SK-N-SH (cell line): ENCODE results near the gene ELOVL2. TPM values are rescaled to one million over a fixed set of nuclear protein-coding genes. Genes with fewer than 3 reads are reported as not detected.

Source experiments
- CTCF ChIA-PET: fragments of 300-600, 350-600 bp; formaldehyde crosslinking; extraction: SDS; loops from one replicate; lab custom pipeline; 2021; lab: Yijun Ruan, JAX
- POLR2A ChIA-PET: fragments of 350-600 bp; sonication (Branson Sonifier 250); formaldehyde crosslinking; extraction: SDS; loops from one replicate; lab custom pipeline; 2020; ENCODE audit warnings: antibody characterized with exemption, inconsistent platforms; lab: Yijun Ruan, JAX
- DNase-seq: peaks from one replicate; pipeline ENCODE4 v3.0.0; 2012
- H2AFZ ChIP-seq: fragments of 200-600 bp; sonication (generic); 2 replicates; pipeline ENCODE4 v1.8.1; 2016; ENCODE audit warnings: antibody characterized with exemption, mild to moderate bottlenecking, low read depth
- H3F3A ChIP-seq: fragments of 200-600 bp; sonication (generic); replicated peaks from 2 replicates; pipeline ENCODE3; 2016; ENCODE audit warnings: antibody characterized with exemption, mild to moderate bottlenecking; ENCODE audit not compliant: insufficient read depth
- H3K27ac ChIP-seq, 2 experiments: fragments of 200-500 bp in 1 of 2; fragments of 200-600 bp in 1 of 2; sonication (Bioruptor generic) in 1 of 2; sonication (generic), shearing (Covaris generic) in 1 of 2; 2 replicates each; pipeline versions ENCODE4 v1.5.1 to v1.6.1; 2014 to 2016; ENCODE audit warnings: low read depth in 2 of 2, inconsistent platforms in 1 of 2, low read length in 1 of 2, mild to moderate bottlenecking in 1 of 2, mixed read lengths in 1 of 2
- H3K27me3 ChIP-seq: fragments of 200-600 bp; sonication (generic), shearing (Covaris generic); 2 replicates; pipeline ENCODE4 v1.6.1; 2016; ENCODE audit warnings: mixed run types; ENCODE audit not compliant: insufficient read depth
- H3K36me3 ChIP-seq, 2 experiments: fragments of 200-500 bp in 1 of 2; fragments of 200-600 bp in 1 of 2; sonication (Bioruptor generic) in 1 of 2; sonication (generic) in 1 of 2; replicated peaks in 1 of 2; 2 replicates each; pipeline versions ENCODE3 to v1.5.1; 2014 to 2016; ENCODE audit warnings: low read length in 1 of 2, mild to moderate bottlenecking in 1 of 2; ENCODE audit not compliant: insufficient read depth in 2 of 2, control insufficient read depth in 1 of 2
- H3K4me1 ChIP-seq, 2 experiments: fragments of 200-500 bp in 1 of 2; fragments of 200-600 bp in 1 of 2; sonication (Bioruptor generic) in 1 of 2; sonication (generic), shearing (Covaris generic) in 1 of 2; 2 replicates each; pipeline versions ENCODE4 v1.5.1 to v1.6.1; 2014 to 2016; ENCODE audit warnings: low read depth in 1 of 2, low read length in 1 of 2, mixed run types in 1 of 2; ENCODE audit not compliant: insufficient read depth in 2 of 2, control insufficient read depth in 1 of 2
- H3K4me2 ChIP-seq: fragments of 200-600 bp; sonication (generic), shearing (Covaris generic); 2 replicates; pipeline ENCODE4 v1.6.1; 2017; ENCODE audit warnings: mixed run types
- H3K4me3 ChIP-seq, 2 experiments: fragments of 200-500 bp in 1 of 2; fragments of 200-600 bp in 1 of 2; sonication (Bioruptor generic) in 1 of 2; sonication (generic), shearing (Covaris generic) in 1 of 2; 2 replicates each; pipeline versions ENCODE4 v1.5.1 to v1.8.1; 2014 to 2016; ENCODE audit warnings: low read depth in 2 of 2, inconsistent platforms in 1 of 2, low read length in 1 of 2, mild to moderate bottlenecking in 1 of 2, mixed read lengths in 1 of 2, moderate library complexity in 1 of 2
- H3K79me2 ChIP-seq: fragments of 200-600 bp; sonication (generic); 2 replicates; pipeline ENCODE4 v1.8.1; 2017; ENCODE audit warnings: mild to moderate bottlenecking; ENCODE audit not compliant: insufficient read depth
- H3K9ac ChIP-seq: fragments of 200-600 bp; sonication (generic); 2 replicates; pipeline ENCODE4 v1.6.1; 2017; ENCODE audit warnings: mixed run types
- H3K9me2 ChIP-seq: fragments of 200-600 bp; sonication (generic); 2 replicates; pipeline ENCODE4 v1.6.1; 2017; ENCODE audit warnings: mixed run types
- H3K9me3 ChIP-seq: fragments of 200-600 bp; sonication (generic); 2 replicates; pipeline ENCODE4 v1.6.1; 2017; ENCODE audit warnings: mixed run types, mild to moderate bottlenecking, moderate library complexity
- H4K20me1 ChIP-seq: fragments of 200-600 bp; sonication (generic); 2 replicates; pipeline ENCODE4 v1.6.1; 2017; ENCODE audit warnings: mild to moderate bottlenecking, mixed run types; ENCODE audit not compliant: insufficient read depth
- CHD2 ChIP-seq: fragments of 150-350 bp; IDR thresholded peaks from 2 replicates; pipeline ENCODE4 v1.6.1; 2018; ENCODE audit warnings: low read length; ENCODE audit not compliant: partially characterized antibody
- ELF1 ChIP-seq: IDR thresholded peaks from 2 replicates; pipeline ENCODE4 v1.4.0; 2012
- EZH2phosphoT487 ChIP-seq: fragments of 200-600 bp; sonication (generic); IDR thresholded peaks from 2 replicates; pipeline ENCODE4 v1.6.1; 2017; ENCODE audit warnings: low read depth, mixed run types, mild to moderate bottlenecking, antibody characterized with exemption, moderate library complexity, borderline replicate concordance
- FOXJ3 ChIP-seq: sonication (generic); formaldehyde crosslinking; IDR thresholded peaks from 2 replicates; pipeline ENCODE4 v1.5.1; 2020; ENCODE audit warnings: mild to moderate bottlenecking, missing genetic modification reagents
- GABPA ChIP-seq: IDR thresholded peaks from 2 replicates; pipeline ENCODE4 v1.4.0; 2012; ENCODE audit warnings: low read depth, mild to moderate bottlenecking
- GATA2 ChIP-seq: sonication (generic); formaldehyde crosslinking; IDR thresholded peaks from 2 replicates; pipeline ENCODE4 v1.5.0; 2020; ENCODE audit warnings: mild to moderate bottlenecking, missing genetic modification reagents
- NFIC ChIP-seq: IDR thresholded peaks from 2 replicates; pipeline ENCODE4 v1.4.0; 2012; ENCODE audit warnings: borderline replicate concordance
- RAD21 ChIP-seq: IDR thresholded peaks from 2 replicates; pipeline ENCODE4 v1.6.1; 2012; ENCODE audit warnings: mild to moderate bottlenecking, low read length
- RFX5 ChIP-seq: IDR thresholded peaks from 2 replicates; pipeline ENCODE4 v1.6.1; 2012; ENCODE audit warnings: mild to moderate bottlenecking, improper control_type of control experiment, low read length
- RXRA ChIP-seq: IDR thresholded peaks from 2 replicates; pipeline ENCODE4 v1.4.0; 2012; ENCODE audit warnings: low read depth, mild to moderate bottlenecking, borderline replicate concordance
- TCF12 ChIP-seq: IDR thresholded peaks from 2 replicates; pipeline ENCODE4 v1.4.0; 2012
- USF1 ChIP-seq: IDR thresholded peaks from 2 replicates; pipeline ENCODE4 v1.4.0; 2012; ENCODE audit warnings: low read depth, borderline replicate concordance
- USF2 ChIP-seq: fragments of 150-350 bp; IDR thresholded peaks from 2 replicates; pipeline ENCODE4 v1.6.1; 2017; ENCODE audit warnings: antibody characterized with exemption, low read length, low read depth, borderline replicate concordance
- YY1 ChIP-seq: IDR thresholded peaks from 2 replicates; pipeline ENCODE4 v1.4.0; 2012; ENCODE audit warnings: low read depth, mild to moderate bottlenecking
- ZBTB33 ChIP-seq: IDR thresholded peaks from 2 replicates; pipeline ENCODE4 v1.4.0; 2012; ENCODE audit warnings: low read depth, borderline replicate concordance
- WGBS: methylation state at CpG from one replicate; pipeline ENCODE4 v1.1.6; 2017; ENCODE audit warnings: low lambda C conversion rate; 5-methylcytosine and 5-hydroxymethylcytosine counted together
- polyA plus RNA-seq, 3 experiments: library from polyadenylated mRNA; depleted of rRNA; stranded (reverse); fragments of >200 nt; gene quantifications; 2 replicates each; pipeline ENCODE4 v1.2.3, GENCODE V29; 2012
- TF ChIP-seq, protein P1 (sequence below): IDR thresholded peaks from 2 replicates; pipeline ENCODE4 v1.6.1; 2012; ENCODE audit warnings: mild to moderate bottlenecking, low read depth, low read length, moderate library complexity
- TF ChIP-seq, protein P2 (sequence below): IDR thresholded peaks from 2 replicates; pipeline ENCODE4 v1.4.0; 2012; ENCODE audit warnings: low read depth

Gene ELOVL2
- polyA plus RNA-seq, 1 of the 3 experiments (the other 2 are of a cell fraction): 0.39 TPM

DNA sequence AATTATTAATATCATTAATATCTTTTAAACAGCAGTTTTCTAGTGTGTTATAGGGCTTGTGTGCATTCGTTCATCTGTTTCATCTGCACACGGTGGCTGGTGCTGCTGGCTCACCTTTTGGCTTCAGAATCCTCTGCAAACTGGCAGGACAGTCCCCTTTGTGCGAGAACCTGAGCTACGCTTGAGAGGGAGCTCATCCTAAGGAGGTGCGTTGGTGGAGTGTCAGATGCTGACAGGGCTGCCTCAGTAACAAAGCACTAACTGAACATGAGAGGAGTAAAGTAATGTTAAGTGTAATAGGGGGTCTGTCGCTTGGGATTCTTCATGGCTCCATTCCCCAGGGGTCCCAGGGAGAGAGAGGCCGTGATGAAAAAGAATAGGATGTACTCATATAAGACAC is 22.4 kb downstream of the ELOVL2 start:
- H3K27me3 ChIP-seq: no peaks in the 10 kb centered on the region
- no peak overlapping the region for H3K4me2 ChIP-seq
- 82% methylated on average over 7 of the region's 7 CpGs for WGBS
- H3K36me3 ChIP-seq: no peaks in the 10 kb centered on the region
- H4K20me1 ChIP-seq: no peaks in the 10 kb centered on the region
- H3K4me1 ChIP-seq: peaks cover 0 to 2% of the 10 kb centered on the region in 2 experiments; a peak in 2 of 4 replicates
- H3K27ac ChIP-seq: no peak overlapping the region
- no peak overlapping the region for H3K4me3 ChIP-seq
- CTCF ChIA-PET: interaction anchor here (0.7 to 1.8 kb wide), 5 partner anchors 15 to 48 kb away, joined by 3 to 5 read pairs (median 3); no protein-coding TSS in a partner anchor
- TF ChIP-seq FOXJ3 (no peak), RXRA (no peak), USF1 (no peak), ZBTB33 (no peak)
- TF ChIP-seq, all 33 proteins: peak for 0
- Histone ChIP-seq H3K9me2 (no peaks in the 10 kb centered on the region), H3K9ac (no peak overlapping the region), H2AFZ (no peak overlapping the region), H3K79me2 (no peaks in the 10 kb centered on the region), H3F3A (no peaks in the 10 kb centered on the region), H3K9me3 (no peaks in the 10 kb centered on the region; the same call in 1 of the 2 replicates)
- no peak for DNase-seq
- POLR2A ChIA-PET: no interaction called here

DNA sequence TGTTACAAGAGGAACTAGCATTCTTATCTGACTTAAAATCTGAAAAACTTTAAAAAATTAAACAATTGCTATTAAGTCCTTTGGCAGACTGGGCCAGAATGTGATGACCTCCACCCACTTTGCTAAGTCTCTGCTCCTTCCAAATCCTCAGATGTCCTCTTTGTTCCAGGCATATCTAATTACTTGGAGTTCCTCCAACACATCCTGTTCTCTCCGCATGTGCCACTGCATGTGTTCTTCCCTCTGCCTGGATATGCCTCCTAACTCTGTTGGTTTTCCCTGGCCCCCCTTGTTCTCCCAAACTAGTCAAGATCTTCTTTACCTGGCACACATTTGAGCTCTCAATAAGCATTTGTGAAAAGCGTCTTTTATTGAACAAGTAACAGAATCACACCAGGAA is 23.1 kb downstream of the ELOVL2 start:
- Histone ChIP-seq H3K4me1 (peaks cover 0 to 2% of the 10 kb centered on the region in 2 experiments; a peak in 2 of 4 replicates), H3K9me2 (no peaks in the 10 kb centered on the region), H3K36me3 (no peaks in the 10 kb centered on the region), H4K20me1 (no peaks in the 10 kb centered on the region), H3K27me3 (no peaks in the 10 kb centered on the region), H3K4me3 (no peak overlapping the region)
- CTCF ChIA-PET: interaction anchor here (1.1 to 1.8 kb wide), 5 partner anchors 15 to 49 kb away, joined by 3 to 5 read pairs (median 3); no protein-coding TSS in a partner anchor
- no peak for TF ChIP-seq RAD21
- no peak for TF ChIP-seq CHD2
- TF ChIP-seq ELF1: no peak
- TF ChIP-seq NFIC: no peak
- no peak for TF ChIP-seq GABPA
- no peak for TF ChIP-seq USF2
- no peak for TF ChIP-seq EZH2phosphoT487
- TF ChIP-seq TCF12: no peak
- TF ChIP-seq, protein P1, sequence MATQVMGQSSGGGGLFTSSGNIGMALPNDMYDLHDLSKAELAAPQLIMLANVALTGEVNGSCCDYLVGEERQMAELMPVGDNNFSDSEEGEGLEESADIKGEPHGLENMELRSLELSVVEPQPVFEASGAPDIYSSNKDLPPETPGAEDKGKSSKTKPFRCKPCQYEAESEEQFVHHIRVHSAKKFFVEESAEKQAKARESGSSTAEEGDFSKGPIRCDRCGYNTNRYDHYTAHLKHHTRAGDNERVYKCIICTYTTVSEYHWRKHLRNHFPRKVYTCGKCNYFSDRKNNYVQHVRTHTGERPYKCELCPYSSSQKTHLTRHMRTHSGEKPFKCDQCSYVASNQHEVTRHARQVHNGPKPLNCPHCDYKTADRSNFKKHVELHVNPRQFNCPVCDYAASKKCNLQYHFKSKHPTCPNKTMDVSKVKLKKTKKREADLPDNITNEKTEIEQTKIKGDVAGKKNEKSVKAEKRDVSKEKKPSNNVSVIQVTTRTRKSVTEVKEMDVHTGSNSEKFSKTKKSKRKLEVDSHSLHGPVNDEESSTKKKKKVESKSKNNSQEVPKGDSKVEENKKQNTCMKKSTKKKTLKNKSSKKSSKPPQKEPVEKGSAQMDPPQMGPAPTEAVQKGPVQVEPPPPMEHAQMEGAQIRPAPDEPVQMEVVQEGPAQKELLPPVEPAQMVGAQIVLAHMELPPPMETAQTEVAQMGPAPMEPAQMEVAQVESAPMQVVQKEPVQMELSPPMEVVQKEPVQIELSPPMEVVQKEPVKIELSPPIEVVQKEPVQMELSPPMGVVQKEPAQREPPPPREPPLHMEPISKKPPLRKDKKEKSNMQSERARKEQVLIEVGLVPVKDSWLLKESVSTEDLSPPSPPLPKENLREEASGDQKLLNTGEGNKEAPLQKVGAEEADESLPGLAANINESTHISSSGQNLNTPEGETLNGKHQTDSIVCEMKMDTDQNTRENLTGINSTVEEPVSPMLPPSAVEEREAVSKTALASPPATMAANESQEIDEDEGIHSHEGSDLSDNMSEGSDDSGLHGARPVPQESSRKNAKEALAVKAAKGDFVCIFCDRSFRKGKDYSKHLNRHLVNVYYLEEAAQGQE: no peak
- TF ChIP-seq RFX5: no peak
- TF ChIP-seq, protein P2, sequence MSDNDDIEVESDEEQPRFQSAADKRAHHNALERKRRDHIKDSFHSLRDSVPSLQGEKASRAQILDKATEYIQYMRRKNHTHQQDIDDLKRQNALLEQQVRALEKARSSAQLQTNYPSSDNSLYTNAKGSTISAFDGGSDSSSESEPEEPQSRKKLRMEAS: no peak
- no peak for TF ChIP-seq YY1
- TF ChIP-seq GATA2 (CRISPR knock-in tag): no peak
- TF ChIP-seq ZBTB33: no peak
- TF ChIP-seq, all 33 proteins: peak for 0
- 87% methylated on average over 2 of the region's 2 CpGs for WGBS
- no peaks in the 10 kb centered on the region for H3K79me2 ChIP-seq
- POLR2A ChIA-PET: no interaction called here
- DNase-seq: no peak
- H3K27ac ChIP-seq: no peak overlapping the region
- H3K4me2 ChIP-seq: no peak overlapping the region
- no peaks in the 10 kb centered on the region for H3F3A ChIP-seq
- H3K9me3 ChIP-seq: no peaks in the 10 kb centered on the region; the same call in 1 of the 2 replicates
- no peak overlapping the region for H2AFZ ChIP-seq
- no peak overlapping the region for H3K9ac ChIP-seq
